Measurements from ENCODE around the gene F2RL2.

Gene F2RL2

DNA sequence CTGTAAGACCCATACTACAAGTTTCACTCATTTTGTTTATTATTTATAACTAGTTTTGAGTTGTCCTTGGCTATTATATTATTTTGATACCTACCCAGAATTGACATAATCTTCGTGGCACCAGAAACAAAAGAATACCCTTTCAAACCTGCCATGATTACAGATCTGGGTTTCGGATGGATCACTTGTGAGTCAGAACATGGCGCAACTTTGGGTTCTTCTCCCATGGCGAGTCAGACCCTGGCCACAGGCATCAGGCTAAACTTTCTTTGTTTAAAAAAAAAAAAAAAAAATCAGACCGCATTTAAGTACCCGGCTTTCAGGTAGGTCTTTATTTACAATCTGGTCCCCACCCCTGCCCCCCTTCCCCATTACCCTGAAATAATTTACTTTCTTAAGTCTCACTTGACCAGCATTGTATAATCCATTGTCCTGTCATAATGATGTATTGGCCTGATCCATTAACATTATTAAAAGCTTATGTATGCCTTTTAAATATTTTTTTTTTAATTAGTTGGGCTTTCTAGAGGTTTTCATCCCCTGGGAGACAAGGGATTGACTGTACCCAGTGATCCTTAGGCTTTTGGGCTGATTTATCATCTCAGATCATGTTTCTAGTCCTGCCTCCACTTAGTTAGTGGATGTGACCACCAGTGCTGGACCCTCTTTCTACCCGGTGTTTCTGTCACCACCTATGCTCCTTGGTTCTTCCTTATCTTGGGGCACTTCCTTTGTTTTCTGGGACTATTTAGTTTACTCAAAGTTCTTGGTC is 43.9 kb downstream of the F2RL2 start:
- CTCF ChIA-PET: interaction anchor here (0.6 kb wide), 1 partner anchor 193 kb away, joined by 6 read pairs; no protein-coding TSS in a partner anchor
- no peak for TF ChIP-seq CTCF (conservative IDR thresholded peaks at IDR 0.05; ENCODE audit: low read depth)
- H3K27ac ChIP-seq: no peak overlapping the region
- POLR2A ChIA-PET (ENCODE audit: low non-redundant PET): no interaction called here
- DNase-seq (ENCODE audit: low spot score): peak; percentile 62

DNA sequence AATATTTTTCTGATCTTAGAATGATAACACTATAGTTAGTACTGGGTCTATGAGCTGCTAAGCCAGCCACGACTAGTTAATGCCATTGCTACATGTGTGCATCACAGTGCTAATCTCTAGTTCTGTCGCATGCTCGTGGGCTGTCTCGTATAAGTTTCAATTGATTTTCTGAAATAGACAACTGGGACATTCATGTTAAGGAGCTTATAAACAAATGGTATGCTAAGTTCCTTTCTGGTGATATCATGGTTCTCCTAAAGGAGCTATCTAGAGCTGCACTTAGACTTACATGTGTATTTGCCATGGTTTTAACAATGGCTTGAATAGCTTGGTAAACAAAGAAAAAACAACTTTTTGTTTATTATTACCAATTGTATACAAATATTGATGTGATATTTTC is 46.2 kb downstream of the F2RL2 start:
- POLR2A ChIA-PET (ENCODE audit: low non-redundant PET): no interaction called here
- no peak for DNase-seq (ENCODE audit: low spot score)
- H3K27ac ChIP-seq: no peak overlapping the region
- CTCF ChIA-PET: interaction anchor here (0.5 kb wide), 1 partner anchor 250 kb away, joined by 4 read pairs; no protein-coding TSS in a partner anchor
- no peak for TF ChIP-seq CTCF (conservative IDR thresholded peaks at IDR 0.05; ENCODE audit: low read depth)

DNA sequence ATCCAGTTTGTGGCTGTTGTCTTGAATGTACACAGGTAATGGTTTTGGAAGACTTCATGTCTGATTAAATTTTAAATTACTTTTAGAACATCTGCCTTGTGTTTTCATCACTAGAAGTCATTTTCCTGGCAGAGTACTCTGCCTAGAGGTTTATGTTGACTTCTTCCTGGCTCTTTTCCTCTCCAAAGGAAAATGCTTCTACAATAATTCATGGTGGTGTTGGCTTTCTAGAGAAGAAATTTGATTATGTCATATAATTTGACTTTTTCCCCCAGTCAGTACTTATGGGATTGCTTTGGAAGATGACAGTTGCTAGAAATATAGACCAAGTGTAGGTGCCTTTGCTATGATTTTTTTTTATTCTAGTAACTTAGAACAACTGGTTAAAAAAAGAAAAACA is 46.8 kb downstream of the F2RL2 start:
- DNase-seq (ENCODE audit: low spot score): no peak
- ChIA-PET POLR2A (ENCODE audit: low non-redundant PET) (no interaction called here), CTCF (no interaction called here)
- TF ChIP-seq CTCF (conservative IDR thresholded peaks at IDR 0.05; ENCODE audit: low read depth): no peak
- no peak overlapping the region for H3K27ac ChIP-seq

- POLR2A ChIA-PET (ENCODE audit: low non-redundant PET): no interaction called here
- CTCF ChIA-PET: interaction anchor here (0.8 to 1.6 kb wide), 3 partner anchors 12 to 203 kb away, joined by 3 to 5 read pairs (median 4); no protein-coding TSS in a partner anchor
- H3K27ac ChIP-seq: no peak overlapping the region
- TF ChIP-seq CTCF (conservative IDR thresholded peaks at IDR 0.05; ENCODE audit: low read depth): no peak; the same call in 1 of the 2 replicates
- no peak for DNase-seq (ENCODE audit: low spot score)
Measured at GRCh38 chr5:76571559-76571958, 51.6 kb downstream of the F2RL2 start.

GRCh38 chr5:76570153-76570552 is 53.0 kb downstream of the F2RL2 start:
- CTCF ChIA-PET: interaction anchor here (1.6 kb wide), 1 partner anchor 14 kb away, joined by 4 read pairs; no protein-coding TSS in a partner anchor
- H3K27ac ChIP-seq: no peak overlapping the region
- no peak for DNase-seq (ENCODE audit: low spot score)
- no peak for TF ChIP-seq CTCF (conservative IDR thresholded peaks at IDR 0.05; ENCODE audit: low read depth)
- POLR2A ChIA-PET (ENCODE audit: low non-redundant PET): no interaction called here

All from RWPE1 (cell line).